WTC11 (cell line): ENCODE measurements around the gene PPP1R2C. TPM values are rescaled to one million over a fixed set of nuclear protein-coding genes. Genes with fewer than 3 reads are reported as not detected.
A peak's percentile ranks its signal among the peaks of the same experiment; 100 is the strongest.

ENCODE experiments used
- ATAC-seq: fragments of 200-7000 bp; cut with Tn5 transposase; 2 replicates; pipeline ENCODE4 v1.10.0; 2021; ENCODE audit warnings: mild to moderate bottlenecking, moderate library complexity
- CTCF ChIA-PET: fragments of 300-600 bp; sonication (Branson Sonifier 250); formaldehyde crosslinking; loops from one replicate; lab custom pipeline; 2021; ENCODE audit warnings: antibody characterized with exemption; lab: Charles Lee
- POLR2A ChIA-PET: fragments of 350-600 bp; sonication (Branson Sonifier 250); formaldehyde crosslinking; loops from one replicate; lab custom pipeline; 2021; ENCODE audit warnings: antibody characterized with exemption; lab: Charles Lee
- DNase-seq: peaks from one replicate; pipeline ENCODE4 v3.0.0; 2021; ENCODE audit warnings: low spot score
- H3K27ac Mint-ChIP-seq: 2 replicates; pipeline ENCODE4 v1.8.0; 2021; ENCODE audit warnings: mixed read lengths
- H3K27me3 Mint-ChIP-seq: 2 replicates; pipeline ENCODE4 v1.8.0; 2021; ENCODE audit warnings: low read depth, mild to moderate bottlenecking, moderate library complexity, mixed read lengths
- H3K36me3 Mint-ChIP-seq: 2 replicates; pipeline ENCODE4 v1.8.0; 2021; ENCODE audit warnings: mixed read lengths
- H3K4me1 Mint-ChIP-seq: 2 replicates; pipeline ENCODE4 v1.8.0; 2022; ENCODE audit warnings: mixed read lengths
- H3K4me3 Mint-ChIP-seq: 2 replicates; pipeline ENCODE4 v1.8.0; 2021; ENCODE audit warnings: mild to moderate bottlenecking, moderate library complexity, mixed read lengths
- H3K9me3 Mint-ChIP-seq: 2 replicates; pipeline ENCODE4 v1.8.0; 2021; ENCODE audit warnings: mixed read lengths
- ATF1 ChIP-seq: sonication (generic); formaldehyde crosslinking; IDR thresholded peaks from 2 replicates; pipeline ENCODE4 v1.8.1; 2023; ENCODE audit warnings: mild to moderate bottlenecking, moderate library complexity, missing genetic modification reagents
- CREB1 ChIP-seq: sonication (generic); formaldehyde crosslinking; IDR thresholded peaks from 2 replicates; pipeline ENCODE4 v1.8.0; 2023; ENCODE audit warnings: mild to moderate bottlenecking, missing genetic modification reagents
- ELF4 ChIP-seq: sonication (generic); formaldehyde crosslinking; IDR thresholded peaks from 2 replicates; pipeline ENCODE4 v1.8.1; 2022; ENCODE audit warnings: low read depth, mild to moderate bottlenecking, moderate library complexity, missing genetic modification reagents
- ESRRA ChIP-seq: sonication (generic); formaldehyde crosslinking; IDR thresholded peaks from 2 replicates; pipeline ENCODE4 v1.8.1; 2022; ENCODE audit warnings: mild to moderate bottlenecking, missing genetic modification reagents, borderline replicate concordance
- GTF2I ChIP-seq: fragments of 250-450 bp; sonication (Bioruptor Pico); conservative IDR thresholded peaks from 2 replicates; pipeline ENCODE4 v1.4.0; 2021; ENCODE audit warnings: mild to moderate bottlenecking
- MXD4 ChIP-seq: fragments of 250-450 bp; sonication (Bioruptor Pico); IDR thresholded peaks from 2 replicates; pipeline ENCODE4 v1.8.0; 2021; ENCODE audit warnings: mild to moderate bottlenecking, moderate library complexity, borderline replicate concordance
- MYBL2 ChIP-seq: sonication (generic); formaldehyde crosslinking; IDR thresholded peaks from 2 replicates; pipeline ENCODE4 v1.8.1; 2023; ENCODE audit warnings: mild to moderate bottlenecking, moderate library complexity, missing genetic modification reagents
- NR1H2 ChIP-seq: sonication (generic); formaldehyde crosslinking; IDR thresholded peaks from 2 replicates; pipeline ENCODE4 v1.9.0; 2021; ENCODE audit warnings: mild to moderate bottlenecking, moderate library complexity, missing genetic modification reagents
- NR3C1 ChIP-seq: sonication (generic); formaldehyde crosslinking; conservative IDR thresholded peaks from 2 replicates; pipeline ENCODE4 v1.8.1; 2023; ENCODE audit warnings: low read depth, mild to moderate bottlenecking, missing genetic modification reagents
- RELA ChIP-seq: sonication (generic); formaldehyde crosslinking; IDR thresholded peaks from 2 replicates; pipeline ENCODE4 v1.8.1; 2022; ENCODE audit warnings: missing genetic modification reagents, mild to moderate bottlenecking, borderline replicate concordance
- TEAD4 ChIP-seq: sonication (generic); formaldehyde crosslinking; IDR thresholded peaks from 2 replicates; pipeline ENCODE4 v1.8.0; 2022; ENCODE audit warnings: mild to moderate bottlenecking, missing genetic modification reagents
- ZBTB21 ChIP-seq: sonication (generic); formaldehyde crosslinking; IDR thresholded peaks from 2 replicates; pipeline ENCODE4 v1.8.1; 2023; ENCODE audit warnings: mild to moderate bottlenecking, missing genetic modification reagents, borderline replicate concordance
- ZNF263 ChIP-seq: sonication (generic); formaldehyde crosslinking; IDR thresholded peaks from 2 replicates; pipeline ENCODE4 v1.8.1; 2022; ENCODE audit warnings: low read depth, mild to moderate bottlenecking, moderate library complexity, missing genetic modification reagents
- ZNF416 ChIP-seq: fragments of 250-450 bp; sonication (Bioruptor Pico); IDR thresholded peaks from 2 replicates; pipeline ENCODE4 v1.9.0; 2021; ENCODE audit warnings: mild to moderate bottlenecking, inconsistent platforms
- total RNA-seq: library from RNA; stranded (reverse); gene quantifications from 3 replicates; pipeline ENCODE4 v1.2.3, GENCODE V29; 2021
- TF ChIP-seq, protein P1 (sequence below): sonication (generic); formaldehyde crosslinking; IDR thresholded peaks from 2 replicates; pipeline ENCODE4 v1.8.0; 2022; ENCODE audit warnings: mild to moderate bottlenecking, missing genetic modification reagents
- TF ChIP-seq, protein P2 (sequence below): sonication (generic); formaldehyde crosslinking; IDR thresholded peaks from 2 replicates; pipeline ENCODE4 v1.8.1; 2023; ENCODE audit warnings: mild to moderate bottlenecking, missing genetic modification reagents
- TF ChIP-seq, protein P3 (sequence below): sonication (generic); formaldehyde crosslinking; IDR thresholded peaks from 2 replicates; pipeline ENCODE4 v1.8.1; 2022; ENCODE audit warnings: low read depth, mild to moderate bottlenecking, moderate library complexity, missing genetic modification reagents, borderline replicate concordance
- TF ChIP-seq, protein P4 (sequence below): fragments of 200-600 bp; IDR thresholded peaks from 2 replicates; pipeline ENCODE4 v1.8.0; 2022; ENCODE audit warnings: antibody characterized with exemption
- TF ChIP-seq, protein P5 (sequence below): fragments of 250-450 bp; sonication (Bioruptor Pico); IDR thresholded peaks from 2 replicates; pipeline ENCODE4 v1.8.0; 2021; ENCODE audit warnings: mild to moderate bottlenecking
- TF ChIP-seq, protein P6 (sequence below): sonication (generic); formaldehyde crosslinking; IDR thresholded peaks from 2 replicates; pipeline ENCODE4 v1.8.0; 2023; ENCODE audit warnings: missing genetic modification reagents, mild to moderate bottlenecking, borderline replicate concordance

Gene PPP1R2C
- total RNA-seq, 1 experiment from 2014 or later, result not detected

DNA sequence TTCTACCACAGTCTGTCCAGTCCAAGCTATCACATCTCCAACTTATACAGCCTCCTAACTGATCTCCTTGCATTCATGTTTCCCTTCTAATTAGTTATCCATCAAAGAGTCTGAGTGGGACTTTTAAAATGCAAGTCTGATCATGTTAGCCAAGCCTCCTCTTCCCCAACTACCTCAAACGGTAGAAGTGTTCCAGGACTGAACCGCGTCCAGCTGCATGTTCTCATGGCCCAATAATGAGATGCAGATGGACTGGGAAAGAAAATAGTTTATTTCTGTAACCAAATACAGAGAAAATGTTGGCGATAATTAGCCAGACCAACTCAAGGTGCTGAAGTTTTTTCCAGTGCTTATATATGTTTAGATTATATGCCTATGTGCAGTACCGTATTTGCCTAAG is 46.6 kb upstream of the PPP1R2C start:
- DNase-seq (no peak), ATAC-seq (no peak)
- H3K36me3 Mint-ChIP-seq, result peaks cover 34% of the 10 kb centered on the region
- CTCF ChIA-PET, result no interaction called here
- no peak for TF ChIP-seq GTF2I (CRISPR knock-in tag)
- TF ChIP-seq, protein P1, sequence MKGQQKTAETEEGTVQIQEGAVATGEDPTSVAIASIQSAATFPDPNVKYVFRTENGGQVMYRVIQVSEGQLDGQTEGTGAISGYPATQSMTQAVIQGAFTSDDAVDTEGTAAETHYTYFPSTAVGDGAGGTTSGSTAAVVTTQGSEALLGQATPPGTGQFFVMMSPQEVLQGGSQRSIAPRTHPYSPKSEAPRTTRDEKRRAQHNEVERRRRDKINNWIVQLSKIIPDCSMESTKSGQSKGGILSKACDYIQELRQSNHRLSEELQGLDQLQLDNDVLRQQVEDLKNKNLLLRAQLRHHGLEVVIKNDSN (CRISPR knock-in tag), result no peak
- TF ChIP-seq, all 79 proteins: peak for 0
- Mint-ChIP-seq H3K4me1 (peaks cover 16% of the 10 kb centered on the region), H3K27me3 (peaks cover 2% of the 10 kb centered on the region; the same call in 1 of the 2 replicates), H3K4me3 (no peak overlapping the region), H3K27ac (no peak overlapping the region), H3K9me3 (peaks cover 24% of the 10 kb centered on the region)
- POLR2A ChIA-PET, result interaction anchor here (0.6 kb wide), 1 partner anchor 1432 kb away, joined by 3 read pairs; no protein-coding TSS in a partner anchor

DNA sequence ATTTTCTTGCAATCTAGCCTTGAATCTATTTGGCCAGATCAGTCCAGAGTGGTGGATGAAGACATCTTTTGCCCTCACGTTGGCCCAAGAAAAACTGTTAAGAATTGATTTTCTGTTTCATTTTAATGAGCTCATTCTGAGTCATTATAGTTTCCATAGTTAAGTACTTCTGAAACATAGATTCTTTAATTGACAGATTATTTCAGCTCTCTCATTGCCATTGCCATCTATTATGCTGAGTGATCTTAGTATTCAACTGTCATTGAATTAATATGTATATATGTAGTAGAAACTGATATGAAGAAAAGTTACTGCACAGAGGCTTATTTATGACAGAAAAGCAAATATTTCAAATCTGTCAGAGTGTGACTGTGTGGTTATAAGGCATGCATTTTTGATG is 45.5 kb upstream of the PPP1R2C start:
- POLR2A ChIA-PET, result no interaction called here
- H3K9me3 Mint-ChIP-seq, result peaks cover 25% of the 10 kb centered on the region
- no peak for ATAC-seq

DNA sequence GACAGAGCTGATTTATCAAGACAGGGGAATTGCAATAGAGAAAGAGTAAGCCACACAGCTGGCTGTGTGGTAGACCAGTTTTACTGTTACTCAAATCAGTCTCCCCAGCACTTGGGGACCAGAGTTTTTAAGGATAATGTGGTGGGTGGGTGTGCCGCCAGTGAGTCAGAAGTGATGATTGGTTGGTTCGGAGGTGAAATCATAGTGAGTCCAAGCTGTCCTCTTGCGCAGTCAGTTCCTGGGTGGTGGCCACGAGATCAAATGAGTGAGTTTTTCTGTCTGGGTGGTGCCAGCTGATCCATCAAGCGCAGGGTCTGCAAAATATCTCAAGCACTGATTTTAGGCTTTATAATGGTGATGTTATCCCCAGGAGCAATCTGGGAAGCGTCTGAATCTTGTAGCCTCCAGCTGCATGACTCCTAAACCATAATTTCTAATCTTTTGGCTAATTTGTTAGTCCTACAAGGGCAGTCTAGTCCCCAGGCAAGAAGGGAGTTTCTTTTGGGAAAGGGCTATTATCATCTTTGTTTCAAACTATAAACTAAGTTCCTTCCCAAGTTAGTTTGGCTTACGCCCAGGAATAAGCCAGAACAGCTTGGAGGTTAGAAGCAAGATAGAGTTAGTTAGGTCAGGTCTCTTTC is 44.0 kb upstream of the PPP1R2C start:
- Mint-ChIP-seq H3K27ac (0 out of 2 replicates have a peak overlapping the region, but pooled peaks have one; percentile 8), H3K9me3 (peaks cover 25% of the 10 kb centered on the region), H3K27me3 (peaks cover 2% of the 10 kb centered on the region; the same call in 1 of the 2 replicates), H3K36me3 (peaks cover 32% of the 10 kb centered on the region), H3K4me1 (peaks cover 21% of the 10 kb centered on the region), H3K4me3 (no peak overlapping the region)
- ATAC-seq, result no peak
- ChIA-PET POLR2A (no interaction called here), CTCF (no interaction called here)
- no peak for DNase-seq
- TF ChIP-seq, protein P1 (CRISPR knock-in tag), result no peak
- TF ChIP-seq ZNF263 (CRISPR knock-in tag), result no peak
- TF ChIP-seq ZNF416 (CRISPR knock-in tag), result no peak
- no peak for TF ChIP-seq RELA (CRISPR knock-in tag)
- TF ChIP-seq ATF1 (CRISPR knock-in tag), result no peak
- TF ChIP-seq, protein P2, sequence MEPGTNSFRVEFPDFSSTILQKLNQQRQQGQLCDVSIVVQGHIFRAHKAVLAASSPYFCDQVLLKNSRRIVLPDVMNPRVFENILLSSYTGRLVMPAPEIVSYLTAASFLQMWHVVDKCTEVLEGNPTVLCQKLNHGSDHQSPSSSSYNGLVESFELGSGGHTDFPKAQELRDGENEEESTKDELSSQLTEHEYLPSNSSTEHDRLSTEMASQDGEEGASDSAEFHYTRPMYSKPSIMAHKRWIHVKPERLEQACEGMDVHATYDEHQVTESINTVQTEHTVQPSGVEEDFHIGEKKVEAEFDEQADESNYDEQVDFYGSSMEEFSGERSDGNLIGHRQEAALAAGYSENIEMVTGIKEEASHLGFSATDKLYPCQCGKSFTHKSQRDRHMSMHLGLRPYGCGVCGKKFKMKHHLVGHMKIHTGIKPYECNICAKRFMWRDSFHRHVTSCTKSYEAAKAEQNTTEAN (CRISPR knock-in tag), result no peak
- TF ChIP-seq, protein P3, sequence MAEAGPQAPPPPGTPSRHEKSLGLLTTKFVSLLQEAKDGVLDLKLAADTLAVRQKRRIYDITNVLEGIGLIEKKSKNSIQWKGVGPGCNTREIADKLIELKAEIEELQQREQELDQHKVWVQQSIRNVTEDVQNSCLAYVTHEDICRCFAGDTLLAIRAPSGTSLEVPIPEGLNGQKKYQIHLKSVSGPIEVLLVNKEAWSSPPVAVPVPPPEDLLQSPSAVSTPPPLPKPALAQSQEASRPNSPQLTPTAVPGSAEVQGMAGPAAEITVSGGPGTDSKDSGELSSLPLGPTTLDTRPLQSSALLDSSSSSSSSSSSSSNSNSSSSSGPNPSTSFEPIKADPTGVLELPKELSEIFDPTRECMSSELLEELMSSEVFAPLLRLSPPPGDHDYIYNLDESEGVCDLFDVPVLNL (CRISPR knock-in tag), result no peak
- no peak for TF ChIP-seq NR3C1
- TF ChIP-seq, protein P4, sequence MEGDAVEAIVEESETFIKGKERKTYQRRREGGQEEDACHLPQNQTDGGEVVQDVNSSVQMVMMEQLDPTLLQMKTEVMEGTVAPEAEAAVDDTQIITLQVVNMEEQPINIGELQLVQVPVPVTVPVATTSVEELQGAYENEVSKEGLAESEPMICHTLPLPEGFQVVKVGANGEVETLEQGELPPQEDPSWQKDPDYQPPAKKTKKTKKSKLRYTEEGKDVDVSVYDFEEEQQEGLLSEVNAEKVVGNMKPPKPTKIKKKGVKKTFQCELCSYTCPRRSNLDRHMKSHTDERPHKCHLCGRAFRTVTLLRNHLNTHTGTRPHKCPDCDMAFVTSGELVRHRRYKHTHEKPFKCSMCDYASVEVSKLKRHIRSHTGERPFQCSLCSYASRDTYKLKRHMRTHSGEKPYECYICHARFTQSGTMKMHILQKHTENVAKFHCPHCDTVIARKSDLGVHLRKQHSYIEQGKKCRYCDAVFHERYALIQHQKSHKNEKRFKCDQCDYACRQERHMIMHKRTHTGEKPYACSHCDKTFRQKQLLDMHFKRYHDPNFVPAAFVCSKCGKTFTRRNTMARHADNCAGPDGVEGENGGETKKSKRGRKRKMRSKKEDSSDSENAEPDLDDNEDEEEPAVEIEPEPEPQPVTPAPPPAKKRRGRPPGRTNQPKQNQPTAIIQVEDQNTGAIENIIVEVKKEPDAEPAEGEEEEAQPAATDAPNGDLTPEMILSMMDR, result no peak
- no peak for TF ChIP-seq NR1H2

More for the DNA sequence above, 45.5 kb upstream of the PPP1R2C start:
- DNase-seq, result no peak
- peaks cover 2% of the 10 kb centered on the region; the same call in 1 of the 2 replicates for H3K27me3 Mint-ChIP-seq
- peaks cover 37% of the 10 kb centered on the region for H3K36me3 Mint-ChIP-seq
- no peak overlapping the region for H3K4me3 Mint-ChIP-seq
- H3K4me1 Mint-ChIP-seq, result peaks cover 21% of the 10 kb centered on the region
- no peak overlapping the region for H3K27ac Mint-ChIP-seq
- TF ChIP-seq ESRRA (no peak), ZBTB21 (CRISPR knock-in tag) (no peak), CREB1 (no peak), MYBL2 (no peak), MXD4 (CRISPR knock-in tag) (no peak), TEAD4 (CRISPR knock-in tag) (no peak), ELF4 (no peak)
- TF ChIP-seq, protein P5, sequence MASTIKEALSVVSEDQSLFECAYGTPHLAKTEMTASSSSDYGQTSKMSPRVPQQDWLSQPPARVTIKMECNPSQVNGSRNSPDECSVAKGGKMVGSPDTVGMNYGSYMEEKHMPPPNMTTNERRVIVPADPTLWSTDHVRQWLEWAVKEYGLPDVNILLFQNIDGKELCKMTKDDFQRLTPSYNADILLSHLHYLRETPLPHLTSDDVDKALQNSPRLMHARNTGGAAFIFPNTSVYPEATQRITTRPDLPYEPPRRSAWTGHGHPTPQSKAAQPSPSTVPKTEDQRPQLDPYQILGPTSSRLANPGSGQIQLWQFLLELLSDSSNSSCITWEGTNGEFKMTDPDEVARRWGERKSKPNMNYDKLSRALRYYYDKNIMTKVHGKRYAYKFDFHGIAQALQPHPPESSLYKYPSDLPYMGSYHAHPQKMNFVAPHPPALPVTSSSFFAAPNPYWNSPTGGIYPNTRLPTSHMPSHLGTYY (CRISPR knock-in tag), result no peak
- TF ChIP-seq, protein P6, sequence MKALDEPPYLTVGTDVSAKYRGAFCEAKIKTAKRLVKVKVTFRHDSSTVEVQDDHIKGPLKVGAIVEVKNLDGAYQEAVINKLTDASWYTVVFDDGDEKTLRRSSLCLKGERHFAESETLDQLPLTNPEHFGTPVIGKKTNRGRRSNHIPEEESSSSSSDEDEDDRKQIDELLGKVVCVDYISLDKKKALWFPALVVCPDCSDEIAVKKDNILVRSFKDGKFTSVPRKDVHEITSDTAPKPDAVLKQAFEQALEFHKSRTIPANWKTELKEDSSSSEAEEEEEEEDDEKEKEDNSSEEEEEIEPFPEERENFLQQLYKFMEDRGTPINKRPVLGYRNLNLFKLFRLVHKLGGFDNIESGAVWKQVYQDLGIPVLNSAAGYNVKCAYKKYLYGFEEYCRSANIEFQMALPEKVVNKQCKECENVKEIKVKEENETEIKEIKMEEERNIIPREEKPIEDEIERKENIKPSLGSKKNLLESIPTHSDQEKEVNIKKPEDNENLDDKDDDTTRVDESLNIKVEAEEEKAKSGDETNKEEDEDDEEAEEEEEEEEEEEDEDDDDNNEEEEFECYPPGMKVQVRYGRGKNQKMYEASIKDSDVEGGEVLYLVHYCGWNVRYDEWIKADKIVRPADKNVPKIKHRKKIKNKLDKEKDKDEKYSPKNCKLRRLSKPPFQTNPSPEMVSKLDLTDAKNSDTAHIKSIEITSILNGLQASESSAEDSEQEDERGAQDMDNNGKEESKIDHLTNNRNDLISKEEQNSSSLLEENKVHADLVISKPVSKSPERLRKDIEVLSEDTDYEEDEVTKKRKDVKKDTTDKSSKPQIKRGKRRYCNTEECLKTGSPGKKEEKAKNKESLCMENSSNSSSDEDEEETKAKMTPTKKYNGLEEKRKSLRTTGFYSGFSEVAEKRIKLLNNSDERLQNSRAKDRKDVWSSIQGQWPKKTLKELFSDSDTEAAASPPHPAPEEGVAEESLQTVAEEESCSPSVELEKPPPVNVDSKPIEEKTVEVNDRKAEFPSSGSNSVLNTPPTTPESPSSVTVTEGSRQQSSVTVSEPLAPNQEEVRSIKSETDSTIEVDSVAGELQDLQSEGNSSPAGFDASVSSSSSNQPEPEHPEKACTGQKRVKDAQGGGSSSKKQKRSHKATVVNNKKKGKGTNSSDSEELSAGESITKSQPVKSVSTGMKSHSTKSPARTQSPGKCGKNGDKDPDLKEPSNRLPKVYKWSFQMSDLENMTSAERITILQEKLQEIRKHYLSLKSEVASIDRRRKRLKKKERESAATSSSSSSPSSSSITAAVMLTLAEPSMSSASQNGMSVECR (CRISPR knock-in tag), result no peak
- TF ChIP-seq, all 79 proteins: peak for 0
- CTCF ChIA-PET, result no interaction called here
